Measurements from ENCODE around the gene OPTC. TPM values are rescaled to one million over a fixed set of nuclear protein-coding genes. Genes with fewer than 3 reads are reported as not detected.

OPTC gene
- total and polyA plus RNA-seq, 2 of the 13 experiments (the other 11 are each of a cell fraction or from before 2014, with no cell fraction given): not detected

- no peak for ATAC-seq
- CTCF ChIA-PET (ENCODE audit: low intra/inter-chr PET ratio, low total read pairs): no interaction called here
These were observed 53.2 kb downstream of the OPTC start for GRCh38 chr1:203547147-203547546.

More at GRCh38 chr1:203547147-203547546, 53.2 kb downstream of the OPTC start:
- TF ChIP-seq ZFYVE20 (CRISPR knock-in tag; IDR thresholded peaks at IDR 0.05; ENCODE audit: borderline replicate concordance, low read depth): no peak
- TF ChIP-seq ZNF225 (CRISPR knock-in tag; IDR thresholded peaks at IDR 0.05): no peak
- no peak for TF ChIP-seq POLR2G (IDR thresholded peaks at IDR 0.05; ENCODE audit: low read depth, low read length)
- no peak for TF ChIP-seq MBD4 (IDR thresholded peaks at IDR 0.05; ENCODE audit: borderline replicate concordance, low read length)
- TF ChIP-seq ZNF639 (CRISPR knock-in tag; conservative IDR thresholded peaks at IDR 0.05): no peak
- TF ChIP-seq PRPF4 (IDR thresholded peaks at IDR 0.05; ENCODE audit: low read depth, low read length, poor library complexity, severe bottlenecking): no peak
- TF ChIP-seq JARID2 (CRISPR knock-in tag; IDR thresholded peaks at IDR 0.05; ENCODE audit: insufficient replicate concordance): no peak
- no peak for TF ChIP-seq NFE2L2 (IDR thresholded peaks at IDR 0.05; ENCODE audit: low read length)
- TF ChIP-seq ZNF329 (CRISPR knock-in tag; IDR thresholded peaks at IDR 0.05; ENCODE audit: low read depth): no peak
- TF ChIP-seq NR3C1 (CRISPR knock-in tag; IDR thresholded peaks at IDR 0.05): no peak
- no peak for TF ChIP-seq FUBP1 (CRISPR knock-in tag; IDR thresholded peaks at IDR 0.05; ENCODE audit: borderline replicate concordance)
- no peak for TF ChIP-seq AGO2 (optimal IDR thresholded peaks at IDR 0.05; ENCODE audit: low read depth, low read length)
- TF ChIP-seq RNF2 (conservative IDR thresholded peaks at IDR 0.05; ENCODE audit: low read depth): no peak
- TF ChIP-seq PRDM4 (CRISPR knock-in tag; IDR thresholded peaks at IDR 0.05; ENCODE audit: borderline replicate concordance): no peak
- TF ChIP-seq MYNN (CRISPR knock-in tag; IDR thresholded peaks at IDR 0.05; ENCODE audit: low read depth): no peak
- TF ChIP-seq MEF2D (CRISPR knock-in tag; IDR thresholded peaks at IDR 0.05): no peak
- no peak for TF ChIP-seq PHF20 (CRISPR knock-in tag; IDR thresholded peaks at IDR 0.05)
- no peak overlapping the region for H3K27ac ChIP-seq (ENCODE audit: extremely low read length, insufficient read depth, low read length)
- no peak overlapping the region for H3K4me2 ChIP-seq (ENCODE audit: low read depth, low read length)
- H2AFZ ChIP-seq (ENCODE audit: low read length): no peak overlapping the region
- no peaks in the 10 kb centered on the region for H3K9me3 ChIP-seq (ENCODE audit: low read length)
- H3K36me3 ChIP-seq (replicated peaks in 1 of 2; ENCODE audit: control insufficient read depth in 1 of 2, insufficient read depth in 2 of 2, low read length in 2 of 2): no peaks in the 10 kb centered on the region
- POLR2A ChIA-PET: no interaction called here
- WGBS (ENCODE audit: low lambda C conversion rate): 80% methylated on average over 3 of the region's 4 CpGs
- FAIRE-seq (no peak), DNase-seq (ENCODE audit: low spot score) (no peak)
- H4K20me1 ChIP-seq (ENCODE audit: insufficient read depth, low read length): no peaks in the 10 kb centered on the region
- H3K4me3 ChIP-seq (replicated peaks in 1 of 3; ENCODE audit: insufficient read depth in 1 of 3, low read depth in 2 of 3, low read length in 3 of 3): no peak overlapping the region
- H3K79me2 ChIP-seq (ENCODE audit: insufficient read depth, low read length): no peaks in the 10 kb centered on the region
- H3K4me1 ChIP-seq (ENCODE audit: insufficient read depth, low read length): no peaks in the 10 kb centered on the region
- no peaks in the 10 kb centered on the region; a peak in 2 of 5 replicates for H3K27me3 ChIP-seq (ENCODE audit: control insufficient read depth in 1 of 2, insufficient read depth in 2 of 2, low read length in 2 of 2)
- intact Hi-C loops (cut with micrococcal nuclease; ENCODE audit: unreplicated experiment): no loop called here
- H3K9ac ChIP-seq (ENCODE audit: insufficient read depth, low read depth, low read length): no peak overlapping the region
- in situ Hi-C loops (cut with HindIII; ENCODE audit: extremely low pct_ligation_motif_present, low pct_unique_long_range_greater_than_20kb): no loop called here
- no TSS peak for BruUV-seq (replicated peaks)

Measured in HepG2 (cell line).